Measurements from ENCODE around the gene ERH.

GRCh38 chr14:69345402-69345801, 52.7 kb downstream of the ERH start:
- no peak for TF ChIP-seq CTCF (IDR thresholded peaks at IDR 0.05)
- no peak for TF ChIP-seq POLR2A (IDR thresholded peaks at IDR 0.05)
- no peak for TF ChIP-seq EP300 (IDR thresholded peaks at IDR 0.05)

Data from upper lobe of left lung (tissue), 4 donors.